Neural cell (in vitro differentiated cells): ENCODE data around the gene HINT2. TPM values are rescaled to one million over a fixed set of nuclear protein-coding genes. Genes with fewer than 3 reads are reported as not detected.

Source experiments
- H2AFZ ChIP-seq: fragments of 200-600, 300-800 bp; sonication (generic), shearing (Covaris generic); 2 replicates; pipeline ENCODE4 v1.6.0; 2014; ENCODE audit warnings: low read depth, mild to moderate bottlenecking, antibody characterized with exemption, low read length, moderate library complexity
- H3F3A ChIP-seq: fragments of 200-600 bp; shearing (Covaris generic); 2 replicates; pipeline ENCODE4 v1.6.1; 2016; ENCODE audit warnings: mild to moderate bottlenecking, moderate library complexity, mixed read lengths, antibody characterized with exemption, low read length; ENCODE audit not compliant: insufficient read depth, poor library complexity, severe bottlenecking
- H3K27ac ChIP-seq: fragments of 200-600, 300-800 bp; sonication (generic), shearing (Covaris generic); 2 replicates; pipeline ENCODE4 v1.5.1; 2014; ENCODE audit warnings: mild to moderate bottlenecking, low read length, moderate library complexity
- H3K27me3 ChIP-seq: fragments of 300-800, 200-600 bp; sonication (generic), shearing (Covaris generic); 2 replicates; pipeline ENCODE4 v1.6.0; 2014; ENCODE audit warnings: mild to moderate bottlenecking, low read depth, low read length, moderate library complexity; ENCODE audit not compliant: insufficient read depth
- H3K36me3 ChIP-seq: fragments of 300-800, 200-600 bp; sonication (generic), shearing (Covaris generic); 2 replicates; pipeline ENCODE4 v1.5.1; 2014; ENCODE audit warnings: mild to moderate bottlenecking, antibody characterized with exemption, low read length, moderate library complexity; ENCODE audit not compliant: insufficient read depth
- H3K4me2 ChIP-seq: fragments of 300-800, 200-600 bp; sonication (generic), shearing (Covaris generic); 2 replicates; pipeline ENCODE4 v1.6.0; 2014; ENCODE audit warnings: mild to moderate bottlenecking, low read length
- H3K4me3 ChIP-seq: fragments of 300-800, 200-600 bp; sonication (generic), shearing (Covaris generic); 2 replicates; pipeline ENCODE4 v1.5.1; 2014; ENCODE audit warnings: mild to moderate bottlenecking, low read length, moderate library complexity
- H3K79me2 ChIP-seq: fragments of 200-600 bp; shearing (Covaris generic); replicated peaks from 2 replicates; pipeline ENCODE4 v1.6.0; 2014; ENCODE audit warnings: mild to moderate bottlenecking, low read length, moderate library complexity; ENCODE audit not compliant: insufficient read depth
- H3K9ac ChIP-seq: fragments of 300-800, 200-600 bp; sonication (generic), shearing (Covaris generic); 2 replicates; pipeline ENCODE4 v1.6.1; 2016; ENCODE audit warnings: mild to moderate bottlenecking, low read length, mixed read lengths
- H3K9me2 ChIP-seq: fragments of 200-600 bp; shearing (Covaris generic); 2 replicates; pipeline ENCODE4 v1.6.1; 2016; ENCODE audit warnings: mild to moderate bottlenecking, low read length, mixed read lengths; ENCODE audit not compliant: insufficient read depth
- H3K9me3 ChIP-seq: fragments of 200-600, 300-800 bp; sonication (generic), shearing (Covaris generic); 2 replicates; pipeline ENCODE4 v1.6.1; 2016; ENCODE audit warnings: mild to moderate bottlenecking, mixed run types, low read length, moderate library complexity, mixed read lengths
- H4K20me1 ChIP-seq: fragments of 200-600 bp; shearing (Covaris generic); 2 replicates; pipeline ENCODE4 v1.6.1; 2016; ENCODE audit warnings: mild to moderate bottlenecking, mixed run types; ENCODE audit not compliant: insufficient read depth
- EP300 ChIP-seq: fragments of 450-650 bp; conservative IDR thresholded peaks from 2 replicates; pipeline ENCODE4 v1.6.1; 2014; ENCODE audit warnings: antibody characterized with exemption, mild to moderate bottlenecking, moderate library complexity; ENCODE audit not compliant: poor library complexity, severe bottlenecking
- MXI1 ChIP-seq: fragments of 450-650 bp; conservative IDR thresholded peaks from 2 replicates; pipeline ENCODE4 v1.6.1; 2014; ENCODE audit warnings: antibody characterized with exemption, mild to moderate bottlenecking; ENCODE audit not compliant: poor library complexity, severe bottlenecking
- RAD21 ChIP-seq: fragments of 450-650 bp; conservative IDR thresholded peaks from 2 replicates; pipeline ENCODE4 v1.6.1; 2014; ENCODE audit warnings: antibody characterized with exemption, mild to moderate bottlenecking, moderate library complexity
- TAF1 ChIP-seq: IDR thresholded peaks from 2 replicates; pipeline ENCODE4 v1.6.1; 2012; ENCODE audit warnings: low read depth
- polyA plus RNA-seq: library from polyadenylated mRNA; depleted of rRNA; stranded (reverse); fragments of >200 nt; gene quantifications from 2 replicates; pipeline ENCODE4 v1.2.3, GENCODE V29; 2014
- small RNA-seq, 3 experiments: library from RNA; depleted of rRNA; stranded (forward); fragments of <200 nt; gene quantifications; one replicate each; pipeline ENCODE3, GENCODE V24; 2012

The HINT2 gene
- polyA plus RNA-seq, 1 donor from 2014 or later, result 31.0 TPM

- H2AFZ ChIP-seq, result no peak overlapping the region
- no peaks in the 10 kb centered on the region for H3K27me3 ChIP-seq
- no peaks in the 10 kb centered on the region for H3K9me3 ChIP-seq
- no peaks in the 10 kb centered on the region for H3F3A ChIP-seq
- no peak overlapping the region for H3K9ac ChIP-seq
- no peaks in the 10 kb centered on the region for H4K20me1 ChIP-seq
- H3K79me2 ChIP-seq, result no peaks in the 10 kb centered on the region
- H3K4me2 ChIP-seq, result no peak overlapping the region
- H3K27ac ChIP-seq, result no peak overlapping the region
- H3K36me3 ChIP-seq, result no peaks in the 10 kb centered on the region
- H3K9me2 ChIP-seq, result no peaks in the 10 kb centered on the region
- TF ChIP-seq EP300 (no peak), MXI1 (no peak)
- no peak overlapping the region for H3K4me3 ChIP-seq
These were observed 51.0 kb downstream of the HINT2 start for GRCh38 chr9:35763803-35764202.

- no peak overlapping the region for H3K4me3 ChIP-seq
- no peaks in the 10 kb centered on the region for H3F3A ChIP-seq
- H3K9me3 ChIP-seq, result no peaks in the 10 kb centered on the region
- no peaks in the 10 kb centered on the region for H3K27me3 ChIP-seq
- H3K4me2 ChIP-seq, result no peak overlapping the region
- H4K20me1 ChIP-seq, result no peaks in the 10 kb centered on the region
- TF ChIP-seq TAF1, result no peak
- no peak for TF ChIP-seq RAD21
- H3K9me2 ChIP-seq, result no peaks in the 10 kb centered on the region
- H3K9ac ChIP-seq, result no peak overlapping the region
- H3K27ac ChIP-seq, result no peak overlapping the region
- H3K79me2 ChIP-seq, result no peaks in the 10 kb centered on the region
- no peaks in the 10 kb centered on the region for H3K36me3 ChIP-seq
- H2AFZ ChIP-seq, result no peak overlapping the region
These were observed 51.7 kb downstream of the HINT2 start for GRCh38 chr9:35763181-35763580.

Small RNAs within 50 kb of the gene (small RNA-seq; reads per million reads assigned to genes)
- gene HINT2, result 0 to 0.86 (median 0.32) reads per million in 3 experiments

Other genes starting within 250 kb of the HINT2 start
- gene TESK1, start 209.8 kb downstream of the HINT2 start, polyA plus RNA-seq, result 37.9 and 44.3 TPM in 2 replicates
- not detected in 2 replicates for gene CD72, start 196.6 kb downstream of the HINT2 start, polyA plus RNA-seq
- gene SIT1, start 164.1 kb downstream of the HINT2 start, polyA plus RNA-seq, result not detected in 2 replicates
- 9,508 TPM in 1 of 2 replicates, not detected in the other for gene RMRP, start 157.0 kb downstream of the HINT2 start, polyA plus RNA-seq
- gene CCDC107, start 156.8 kb downstream of the HINT2 start, polyA plus RNA-seq, result 41.4 and 44.4 TPM in 2 replicates
- 0.51 TPM in 1 of 2 replicates, not detected in the other for gene ARHGEF39, start 149.8 kb downstream of the HINT2 start, polyA plus RNA-seq
- not detected in 2 replicates for gene CA9, start 141.1 kb downstream of the HINT2 start, polyA plus RNA-seq
- gene TPM2, start 125.1 kb downstream of the HINT2 start, polyA plus RNA-seq, result not detected in 2 replicates
- gene TLN1, start 82.8 kb downstream of the HINT2 start, polyA plus RNA-seq, result 7.1 and 9.0 TPM in 2 replicates
- 88.4 and 92.9 TPM in 2 replicates for gene CREB3, start 82.4 kb downstream of the HINT2 start, polyA plus RNA-seq
- gene GBA2, start 65.8 kb downstream of the HINT2 start, polyA plus RNA-seq, result 102 and 113 TPM in 2 replicates
- gene RGP1, start 65.8 kb downstream of the HINT2 start, polyA plus RNA-seq, result 8.1 and 9.9 TPM in 2 replicates
- not detected in 2 replicates for gene MSMP, start 60.8 kb downstream of the HINT2 start, polyA plus RNA-seq
- gene NPR2, start 23.5 kb downstream of the HINT2 start, polyA plus RNA-seq, result 3.1 and 9.6 TPM in 2 replicates
- gene SPAG8, start 2.8 kb downstream of the HINT2 start, polyA plus RNA-seq, result 2.9 and 4.2 TPM in 2 replicates
- 0.09 TPM in 1 of 2 replicates, not detected in the other for gene FAM221B, start 13.7 kb upstream of the HINT2 start, polyA plus RNA-seq
- 12.7 and 12.9 TPM in 2 replicates for gene TMEM8B, start 14.2 kb upstream of the HINT2 start, polyA plus RNA-seq
- not detected in 2 replicates for gene OR13J1, start 55.4 kb upstream of the HINT2 start, polyA plus RNA-seq
- 0.84 TPM in 1 of 2 replicates, not detected in the other for gene HRCT1, start 91.2 kb upstream of the HINT2 start, polyA plus RNA-seq
- gene SPAAR, start 94.4 kb upstream of the HINT2 start, polyA plus RNA-seq, result 0.35 TPM in 1 of 2 replicates, not detected in the other
- not detected in 2 replicates for gene OR2S2, start 143.1 kb upstream of the HINT2 start, polyA plus RNA-seq
- gene RECK, start 221.9 kb upstream of the HINT2 start, polyA plus RNA-seq, result 6.9 and 10.2 TPM in 2 replicates